Activated CD4-positive, alpha-beta T cell treated with anti-CD3 and anti-CD28 coated beads, Interleukin-2, amount 50 U/mL, for 48 hours (primary cell): ENCODE results near the gene FLRT1.

Source experiments
- DNase-seq, 2 experiments: peaks; one replicate each; pipeline ENCODE4 v3.0.0-alpha.2; 2020

The FLRT1 gene

GRCh38 chr11:64049509-64049908, 13.8 kb downstream of the FLRT1 start:
- no peak for DNase-seq

GRCh38 chr11:64051297-64051696, 15.6 kb downstream of the FLRT1 start:
- DNase-seq = no peak

- no peak for DNase-seq
Measured at GRCh38 chr11:64052436-64052835, 16.7 kb downstream of the FLRT1 start.

GRCh38 chr11:64052938-64053622, 17.3 kb downstream of the FLRT1 start:
- no peak for DNase-seq

GRCh38 chr11:64053699-64054098, 18.0 kb downstream of the FLRT1 start:
- DNase-seq = no peak

- DNase-seq = no peak
Measured at GRCh38 chr11:64055077-64055476, 19.3 kb downstream of the FLRT1 start.

- no peak for DNase-seq
Measured at GRCh38 chr11:64056213-64056785, 20.6 kb downstream of the FLRT1 start.

GRCh38 chr11:64056861-64057260, 21.1 kb downstream of the FLRT1 start:
- DNase-seq = no peak

- DNase-seq = no peak
Measured at GRCh38 chr11:64057890-64058289, 22.2 kb downstream of the FLRT1 start.

GRCh38 chr11:64058494-64058893, 22.8 kb downstream of the FLRT1 start:
- no peak for DNase-seq

- no peak for DNase-seq
Measured at GRCh38 chr11:64059339-64060140, 23.8 kb downstream of the FLRT1 start.

GRCh38 chr11:64060263-64060860, 24.6 kb downstream of the FLRT1 start:
- no peak for DNase-seq

- DNase-seq = peak; percentile 56 to 63
Measured at GRCh38 chr11:64060861-64061444, 25.2 kb downstream of the FLRT1 start.

GRCh38 chr11:64062185-64063039, 26.7 kb downstream of the FLRT1 start:
- no peak for DNase-seq

- no peak for DNase-seq
Measured at GRCh38 chr11:64063777-64064176, 28.0 kb downstream of the FLRT1 start.

GRCh38 chr11:64064374-64065140, 28.8 kb downstream of the FLRT1 start:
- DNase-seq = no peak

GRCh38 chr11:64065141-64065465, 29.4 kb downstream of the FLRT1 start:
- DNase-seq = no peak

- no peak for DNase-seq
Measured at GRCh38 chr11:64065712-64066111, 30.0 kb downstream of the FLRT1 start.

- no peak for DNase-seq
Measured at GRCh38 chr11:64067230-64067993, 31.7 kb downstream of the FLRT1 start.

- DNase-seq = no peak
Measured at GRCh38 chr11:64068705-64069400, 33.1 kb downstream of the FLRT1 start.
